Stimulated activated CD4-positive, alpha-beta T cell treated with anti-CD3 and anti-CD28 coated beads, TNF-alpha, amount 100 ng/mL, for 4 hours (primary cell): ENCODE measurements around the gene FOXO3.
"Not testable (repeated sequence)": the region's sequence is repeated elsewhere in the genome, so short reads cannot be mapped to it uniquely, and the experiment has no call there.

Experiments used
- DNase-seq, 3 experiments: peaks; one replicate each; pipeline ENCODE4 v3.0.0-alpha.2; 2020; ENCODE audit warnings: low read depth in 3 of 3

FOXO3 gene

DNA sequence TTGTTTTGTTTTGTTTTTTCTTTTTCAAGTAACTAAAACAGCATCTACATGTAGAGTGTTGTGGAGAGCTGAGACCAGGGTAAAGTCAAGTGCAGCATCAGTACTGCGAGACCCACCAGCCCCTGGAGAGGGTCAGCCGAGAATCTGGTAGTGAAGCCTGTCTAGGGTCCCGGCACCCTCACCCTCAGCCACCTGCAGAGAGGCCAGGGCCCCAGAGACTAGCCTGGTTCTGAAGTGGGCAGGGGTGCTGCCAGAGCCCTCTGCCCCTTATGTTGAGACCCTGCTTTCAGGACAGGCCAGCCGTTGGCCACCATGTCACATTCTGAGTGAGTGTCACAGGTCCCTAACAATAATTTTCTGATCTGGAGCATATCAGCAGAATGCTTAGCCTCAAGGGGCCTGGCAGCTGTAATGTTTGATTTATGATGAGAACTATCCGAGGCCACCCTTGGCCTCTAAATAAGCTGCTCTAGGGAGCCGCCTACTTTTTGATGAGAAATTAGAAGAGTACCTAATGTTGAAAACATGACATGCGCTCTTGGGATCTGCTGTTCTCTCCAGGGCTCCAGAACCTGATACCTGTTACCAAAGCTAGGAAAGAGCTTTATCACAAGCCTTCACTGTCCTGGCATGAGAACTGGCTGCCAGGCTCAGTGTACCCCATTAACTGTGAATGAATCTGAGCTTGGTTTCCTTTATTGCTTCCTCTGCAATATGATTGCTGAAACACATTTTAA is 121.8 kb downstream of the FOXO3 start:
- DNase-seq, result not testable (repeated sequence)

- DNase-seq, result not testable (repeated sequence)
Observed at GRCh38 chr6:108683976-108684375, 123.3 kb downstream of the FOXO3 start.

DNA sequence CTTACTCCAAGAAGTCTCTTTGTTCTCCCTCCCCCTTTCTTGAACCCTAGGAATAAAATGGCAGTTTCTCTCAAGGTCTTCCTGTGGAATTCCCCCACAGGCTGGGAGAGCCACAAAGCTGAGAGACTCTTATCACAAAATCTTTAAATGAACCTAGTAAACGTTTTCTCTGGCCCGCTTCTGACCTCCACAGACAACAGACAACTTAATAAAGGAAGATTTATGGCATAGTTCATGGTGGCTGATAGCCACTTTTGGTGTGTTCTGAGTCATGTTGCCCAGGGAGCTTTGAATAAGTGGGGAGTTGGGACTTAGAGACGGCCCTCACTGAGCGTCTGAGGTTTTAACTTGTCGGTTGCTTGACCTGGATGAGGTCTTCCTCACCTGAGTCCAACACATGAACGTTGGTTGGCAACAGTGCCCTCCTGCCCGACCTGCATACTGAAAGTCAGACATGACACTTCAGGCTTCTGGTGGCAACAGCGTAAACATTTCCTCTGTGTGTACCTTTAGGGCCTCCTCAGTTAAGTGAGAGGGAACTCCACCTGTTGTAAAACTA is 124.1 kb downstream of the FOXO3 start:
- no peak for DNase-seq

- DNase-seq, result no peak
Observed at GRCh38 chr6:108685970-108686369, 125.3 kb downstream of the FOXO3 start.

- no peak for DNase-seq
Observed at GRCh38 chr6:108686896-108687295, 126.2 kb downstream of the FOXO3 start.

DNA sequence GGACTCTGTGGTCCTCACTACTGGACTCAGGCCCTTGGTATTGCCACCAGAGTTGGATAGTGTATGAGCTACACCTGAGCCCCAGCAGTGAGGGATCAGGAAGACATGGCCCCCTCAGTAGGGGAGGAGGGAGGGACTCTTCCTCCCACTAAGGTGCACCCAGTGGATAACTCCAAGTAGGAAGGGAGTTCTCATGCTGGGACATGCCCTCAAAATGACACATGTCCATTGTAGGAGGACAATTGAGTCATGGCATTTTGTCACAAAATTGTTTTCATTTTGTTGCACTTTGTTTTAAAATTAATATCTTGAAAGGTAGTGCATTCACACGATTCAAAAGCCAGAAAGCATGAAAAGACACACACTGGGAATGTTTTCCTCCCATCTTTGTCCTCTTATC is 127.2 kb downstream of the FOXO3 start:
- no peak for DNase-seq

DNA sequence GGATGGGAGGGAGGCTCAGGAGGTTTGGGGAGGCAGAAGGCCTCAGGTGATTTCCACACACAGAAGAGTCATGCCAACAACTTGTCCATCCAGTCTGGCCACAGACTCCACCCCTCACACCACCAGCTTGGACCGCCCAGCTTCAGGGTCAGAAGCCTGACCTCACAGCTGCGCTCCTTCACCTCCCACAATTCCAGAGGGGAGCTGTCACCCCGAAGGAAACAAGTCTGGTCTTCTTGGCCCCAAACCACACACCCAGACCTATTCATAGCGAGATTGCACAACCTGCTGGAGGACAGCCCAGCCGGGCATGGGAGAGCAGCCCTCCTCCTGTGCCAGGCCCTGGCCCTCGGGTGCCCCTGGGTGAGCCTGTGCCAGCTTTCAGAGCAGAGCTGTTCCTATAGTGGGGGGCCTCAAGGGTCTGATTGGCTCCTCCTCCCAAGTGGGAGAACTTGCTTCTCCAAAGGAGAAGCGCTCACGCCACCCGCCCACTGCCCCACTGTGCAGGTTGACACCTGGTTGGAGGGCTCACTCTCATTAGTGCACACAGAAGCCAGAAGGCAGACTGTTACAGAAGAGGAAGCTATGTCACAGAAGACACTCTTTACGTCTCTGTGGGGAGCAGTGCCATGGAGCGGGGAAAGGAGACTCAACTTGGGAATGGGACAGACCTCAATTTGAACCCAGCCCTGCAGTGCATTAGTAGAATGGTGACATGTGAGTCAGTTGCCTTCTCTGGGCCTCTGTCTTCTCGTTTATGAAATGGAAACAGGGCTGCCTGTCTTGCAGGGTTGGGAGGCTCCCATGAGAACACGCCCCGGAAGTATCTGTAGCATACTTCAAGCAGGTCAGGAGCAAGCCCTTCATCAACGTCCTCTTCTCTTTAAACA is 128.8 kb downstream of the FOXO3 start:
- no peak for DNase-seq

DNA sequence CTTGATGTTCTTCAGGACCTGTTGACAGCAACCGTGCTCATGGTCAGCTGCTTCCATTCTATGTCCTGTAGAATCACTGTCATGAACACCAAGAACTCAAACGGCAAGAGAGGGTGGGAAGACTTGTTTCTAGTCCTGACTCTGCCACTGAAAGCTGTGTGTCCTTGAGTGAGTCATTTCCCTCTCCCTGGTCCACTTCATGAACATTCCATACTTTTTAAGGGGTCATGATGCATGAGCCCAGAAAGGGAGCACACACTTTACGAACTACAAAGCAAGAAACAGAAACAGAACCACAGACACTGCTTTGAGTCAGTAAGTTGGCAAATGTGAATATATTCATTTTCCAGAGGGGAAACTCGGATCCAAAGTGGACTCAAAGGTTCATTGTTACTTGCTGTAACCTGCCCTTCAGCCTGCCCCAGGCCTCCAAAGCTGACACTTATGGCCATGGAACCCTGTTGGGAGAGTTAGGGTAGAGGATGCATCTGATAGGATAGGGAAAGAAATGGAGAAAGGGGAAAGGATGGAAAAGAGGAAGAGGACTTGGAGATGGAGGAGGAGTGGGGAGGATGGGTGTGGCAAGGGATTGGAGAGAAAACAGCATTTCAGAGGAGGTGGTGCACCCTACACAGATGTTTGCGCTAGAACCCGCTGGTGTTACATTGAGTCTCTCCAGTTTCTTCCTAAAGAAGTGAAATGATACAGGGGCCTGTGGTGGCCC is 129.8 kb downstream of the FOXO3 start:
- no peak for DNase-seq

DNA sequence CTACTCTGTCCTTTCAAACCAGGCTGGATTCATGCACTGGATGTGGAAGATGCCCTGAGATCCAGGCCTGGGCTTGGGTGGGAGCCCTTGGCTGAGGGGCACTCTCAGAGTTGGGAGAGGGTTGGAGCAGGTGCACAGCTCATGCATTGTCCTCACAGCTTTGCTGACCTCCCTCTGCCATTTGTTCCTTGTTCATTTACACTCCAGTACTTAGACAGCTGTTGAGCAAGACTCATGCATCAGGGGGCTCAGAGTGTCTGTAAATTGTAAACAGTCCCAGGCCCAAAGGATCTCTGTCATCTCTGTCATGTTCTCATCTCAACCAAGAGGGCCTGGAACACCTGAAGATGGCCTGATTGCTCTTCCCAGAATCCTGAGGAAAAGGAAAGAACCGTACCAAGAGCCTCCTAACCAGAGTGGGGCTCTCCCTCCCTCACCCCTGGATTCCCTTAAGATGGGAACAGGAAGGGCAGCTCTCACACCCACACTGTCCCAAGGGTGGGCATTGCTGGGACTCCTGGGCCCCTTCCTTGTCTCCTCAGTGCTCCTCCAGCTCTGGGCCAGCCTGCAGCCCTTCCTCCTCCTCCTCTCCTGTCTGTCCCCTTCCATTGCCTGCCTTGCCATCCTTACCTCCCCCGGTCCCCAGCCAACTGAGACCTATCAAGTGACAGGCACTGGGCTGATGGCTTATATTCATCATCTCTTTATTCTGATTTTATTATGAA is 132.9 kb downstream of the FOXO3 start:
- no peak for DNase-seq

GRCh38 chr6:108694816-108695215 is 134.1 kb downstream of the FOXO3 start:
- DNase-seq, result no peak

DNA sequence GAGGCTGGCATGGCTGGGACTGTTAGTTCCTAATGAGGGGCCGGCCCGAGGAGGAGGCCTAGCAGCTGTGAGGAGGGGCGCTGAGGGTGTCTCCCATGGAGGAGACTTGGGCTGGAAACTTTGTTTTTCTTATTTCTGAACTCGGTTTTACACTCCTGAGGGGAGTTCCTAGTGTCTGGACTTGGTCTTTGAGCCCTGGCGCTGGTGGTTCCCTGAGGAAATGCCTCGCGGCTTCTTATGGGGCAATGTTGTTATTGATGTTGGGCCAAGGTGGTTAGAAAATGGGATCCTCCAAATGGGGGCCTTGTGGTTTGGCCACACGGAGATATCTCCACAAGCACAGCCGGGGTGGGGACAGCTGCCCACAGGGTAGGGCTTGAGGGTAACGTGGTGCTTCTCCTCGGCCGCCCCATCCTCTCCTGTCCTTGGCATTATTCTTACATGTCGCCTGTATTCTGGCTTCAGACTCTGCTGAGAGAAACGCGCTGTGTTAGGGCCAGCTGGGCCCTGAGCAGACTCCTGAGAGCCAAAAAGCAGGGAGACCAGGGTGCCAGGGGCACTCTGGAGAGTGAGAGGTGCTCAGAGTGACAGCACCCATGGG is 136.9 kb downstream of the FOXO3 start:
- no peak for DNase-seq

DNA sequence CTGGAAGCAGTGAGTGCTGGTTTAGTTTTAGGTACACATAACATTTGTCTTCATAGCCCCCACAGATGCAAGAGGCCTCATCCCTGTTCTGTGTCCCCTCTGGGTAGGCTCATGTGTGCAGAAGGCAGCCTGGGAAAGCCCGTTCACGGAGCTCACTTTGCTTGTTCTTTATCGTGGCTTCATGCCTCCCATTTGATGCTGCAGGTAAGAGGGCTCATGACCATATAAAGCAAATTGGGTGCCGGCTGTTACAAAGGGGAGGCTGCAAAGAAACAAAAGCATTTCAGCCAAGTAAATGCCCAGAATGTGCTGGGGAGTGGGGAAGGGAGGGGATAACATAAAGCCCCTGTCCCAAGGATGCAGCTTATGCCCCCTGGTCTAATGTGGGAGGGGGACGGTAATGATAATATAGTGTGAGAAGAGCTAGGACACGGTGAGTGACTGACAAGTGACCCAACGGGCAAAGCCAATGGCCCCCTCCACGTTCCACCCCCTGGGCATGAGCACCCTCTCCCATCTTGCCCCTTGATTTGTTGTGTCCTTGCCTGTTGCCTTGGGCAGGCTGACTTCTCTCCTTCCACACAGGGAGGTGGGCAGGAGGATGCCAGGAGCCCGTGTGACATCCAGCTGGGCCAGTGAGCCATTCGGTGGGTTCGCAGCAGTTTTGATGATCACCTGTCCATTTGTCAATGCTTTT is 138.0 kb downstream of the FOXO3 start:
- no peak for DNase-seq

GRCh38 chr6:108699290-108700041 is 138.7 kb downstream of the FOXO3 start:
- DNase-seq, result no peak

DNA sequence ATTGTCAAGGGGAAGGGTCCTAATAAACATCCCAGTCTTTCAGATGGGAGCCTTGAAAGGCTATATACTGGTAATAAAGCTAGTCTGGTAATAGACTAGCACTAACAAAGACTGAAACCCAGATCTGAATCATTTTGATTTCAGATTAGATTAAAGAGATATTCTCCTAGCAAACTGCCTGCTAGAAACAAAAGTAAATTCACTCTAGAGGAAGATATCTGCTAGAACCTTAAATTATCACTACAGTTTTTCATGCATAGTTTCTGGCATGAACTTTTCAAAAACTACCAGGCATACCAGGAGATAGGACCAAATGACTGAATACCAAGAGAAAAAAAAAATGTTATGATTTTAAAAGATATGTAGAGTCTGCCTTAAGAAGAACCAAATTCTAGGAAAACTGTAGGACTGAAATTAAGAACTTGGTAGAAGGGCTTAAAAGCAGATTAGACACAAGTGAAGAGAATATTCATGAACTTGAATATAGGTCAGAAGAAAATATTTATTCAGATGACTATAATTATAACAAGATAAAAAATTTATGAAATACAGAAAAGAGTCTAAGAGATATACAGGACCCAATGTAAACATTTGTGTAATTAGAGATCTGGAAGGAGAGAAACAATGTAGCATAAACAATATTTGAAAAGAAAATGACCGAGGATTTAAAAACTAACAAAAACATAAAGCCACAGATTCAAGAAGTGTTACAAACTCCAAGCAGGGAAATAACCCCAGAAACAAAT is 141.6 kb downstream of the FOXO3 start:
- DNase-seq, result no peak

DNA sequence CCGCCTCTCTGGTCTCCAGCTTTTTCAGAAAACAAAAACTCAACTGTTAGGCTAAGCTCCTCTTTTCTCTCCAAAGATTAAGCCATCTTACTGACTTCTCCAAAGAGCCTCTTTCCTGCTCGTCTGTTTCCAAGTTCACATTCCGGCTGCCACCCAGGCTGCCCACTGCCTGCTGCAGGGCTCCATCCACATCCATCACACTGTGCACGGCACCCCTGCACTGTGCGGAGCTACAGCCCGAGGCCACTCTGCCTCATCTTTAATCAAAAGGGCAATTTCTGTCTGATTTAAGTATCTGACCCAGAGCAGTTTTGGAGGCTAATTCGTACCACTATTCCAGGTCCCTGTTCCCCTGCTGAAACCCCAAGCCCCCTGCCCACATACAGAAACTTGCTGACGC is 145.9 kb downstream of the FOXO3 start:
- DNase-seq, result no peak

GRCh38 chr6:108707328-108707976 is 146.7 kb downstream of the FOXO3 start:
- DNase-seq, result no peak

GRCh38 chr6:108710030-108710429 is 149.3 kb downstream of the FOXO3 start:
- no peak for DNase-seq

DNA sequence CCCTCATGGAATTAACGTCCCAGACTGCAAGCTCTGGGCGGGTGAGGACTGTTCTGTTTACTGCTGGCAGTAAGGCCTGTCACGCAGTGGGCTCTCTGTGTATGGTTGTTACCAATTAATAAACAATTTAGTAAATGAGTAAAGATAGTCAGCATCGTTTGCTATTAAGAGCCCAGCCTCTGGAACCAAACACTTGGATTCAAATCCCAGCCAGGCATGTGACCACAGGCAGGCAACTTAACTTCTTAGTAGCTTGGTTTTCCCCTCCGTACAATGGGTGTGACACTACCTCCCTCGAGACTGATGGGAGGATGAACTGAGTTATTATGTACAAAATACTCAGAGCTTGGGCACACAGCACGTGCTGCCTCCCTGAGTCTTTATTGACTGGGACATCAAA is 149.8 kb downstream of the FOXO3 start:
- DNase-seq, result no peak
